ENCODE results near the gene YOD1.

Gene YOD1

GRCh38 chr1:207019161-207019560 lies 31.8 kb downstream of the YOD1 start:
- H3K27ac ChIP-seq: peak overlapping the region in 14 of 21 experiments; percentile 67 to 88 (median 76)

GRCh38 chr1:207018707-207019106 lies 32.3 kb downstream of the YOD1 start:
- Histone ChIP-seq H3K27ac (peak overlapping the region in 12 of 21 experiments; percentile 7 to 88 (median 74)), H3K4me3 (no peak overlapping the region)

More at GRCh38 chr1:207019161-207019560, 31.8 kb downstream of the YOD1 start:
- H3K4me3 ChIP-seq: no peak overlapping the region

GRCh38 chr1:207017615-207018559 lies 33.1 kb downstream of the YOD1 start:
- Histone ChIP-seq H3K27ac (peak overlapping the region in 9 of 21 experiments; percentile 7 to 88 (median 49)), H3K4me3 (no peak overlapping the region)

GRCh38 chr1:207015791-207016190 lies 35.2 kb downstream of the YOD1 start:
- Histone ChIP-seq H3K27ac (no peak overlapping the region), H3K4me3 (no peak overlapping the region)

GRCh38 chr1:207014728-207015127 lies 36.3 kb downstream of the YOD1 start:
- no peak overlapping the region for H3K27ac ChIP-seq
- H3K4me3 ChIP-seq: no peak overlapping the region

GRCh38 chr1:207013321-207014085 lies 37.5 kb downstream of the YOD1 start:
- Histone ChIP-seq H3K4me3 (no peak overlapping the region), H3K27ac (no peak overlapping the region)

- H3K27ac ChIP-seq: peak overlapping the region in 5 of 21 experiments; percentile 1 to 49 (median 14)
These were observed 40.3 kb downstream of the YOD1 start for GRCh38 chr1:207010726-207011125.

GRCh38 chr1:207009945-207010344 lies 41.1 kb downstream of the YOD1 start:
- H3K27ac ChIP-seq: peak overlapping the region in 2 of 21 experiments; percentile 7 to 49

More at GRCh38 chr1:207010726-207011125, 40.3 kb downstream of the YOD1 start:
- H3K4me3 ChIP-seq: no peak overlapping the region

GRCh38 chr1:207009182-207009850 lies 41.7 kb downstream of the YOD1 start:
- Histone ChIP-seq H3K4me3 (no peak overlapping the region), H3K27ac (no peak overlapping the region)

More at GRCh38 chr1:207009945-207010344, 41.1 kb downstream of the YOD1 start:
- H3K4me3 ChIP-seq: no peak overlapping the region

- Histone ChIP-seq H3K4me3 (no peak overlapping the region), H3K27ac (peak overlapping the region in 11 of 21 experiments; percentile 12 to 65 (median 30))
These were observed 43.5 kb downstream of the YOD1 start for GRCh38 chr1:207007352-207008033.

GRCh38 chr1:207006914-207007313 lies 44.1 kb downstream of the YOD1 start:
- H3K27ac ChIP-seq: peak overlapping the region in 11 of 21 experiments; percentile 12 to 65 (median 30)
- no peak overlapping the region for H3K4me3 ChIP-seq

- Histone ChIP-seq H3K27ac (peak overlapping the region in 5 of 21 experiments; percentile 6 to 65 (median 41)), H3K4me3 (no peak overlapping the region)
These were observed 44.9 kb downstream of the YOD1 start for GRCh38 chr1:207006083-207006482.

GRCh38 chr1:207004931-207005830 lies 45.8 kb downstream of the YOD1 start:
- no peak overlapping the region for H3K4me3 ChIP-seq
- peak overlapping the region in 5 of 21 experiments; percentile 3 to 47 (median 36) for H3K27ac ChIP-seq

- H3K27ac ChIP-seq: peak overlapping the region in 11 of 21 experiments; percentile 3 to 77 (median 44)
- no peak overlapping the region for H3K4me3 ChIP-seq
These were observed 47.8 kb downstream of the YOD1 start for GRCh38 chr1:207003210-207003609.

- Histone ChIP-seq H3K4me3 (no peak overlapping the region), H3K27ac (peak overlapping the region in 10 of 21 experiments; percentile 3 to 77 (median 44))
These were observed 48.3 kb downstream of the YOD1 start for GRCh38 chr1:207002724-207003146.

- Histone ChIP-seq H3K4me3 (no peak overlapping the region), H3K27ac (peak overlapping the region in 7 of 21 experiments; percentile 0 to 77 (median 36))
These were observed 49.3 kb downstream of the YOD1 start for GRCh38 chr1:207001492-207002245.

GRCh38 chr1:207000651-207001291 lies 50.2 kb downstream of the YOD1 start:
- no peak overlapping the region for H3K4me3 ChIP-seq
- H3K27ac ChIP-seq: no peak overlapping the region

Measured in skin epidermis (tissue), 12 donors.